Central memory CD4-positive, alpha-beta T cell (primary cell): ENCODE results near the gene LAIR2.
"Not testable (repeated sequence)": the region's sequence is repeated elsewhere in the genome, so short reads cannot be mapped to it uniquely, and the experiment has no call there.

ENCODE experiments used
- DNase-seq: peaks from one replicate; pipeline ENCODE4 v3.0.0; 2022

The LAIR2 gene

DNA sequence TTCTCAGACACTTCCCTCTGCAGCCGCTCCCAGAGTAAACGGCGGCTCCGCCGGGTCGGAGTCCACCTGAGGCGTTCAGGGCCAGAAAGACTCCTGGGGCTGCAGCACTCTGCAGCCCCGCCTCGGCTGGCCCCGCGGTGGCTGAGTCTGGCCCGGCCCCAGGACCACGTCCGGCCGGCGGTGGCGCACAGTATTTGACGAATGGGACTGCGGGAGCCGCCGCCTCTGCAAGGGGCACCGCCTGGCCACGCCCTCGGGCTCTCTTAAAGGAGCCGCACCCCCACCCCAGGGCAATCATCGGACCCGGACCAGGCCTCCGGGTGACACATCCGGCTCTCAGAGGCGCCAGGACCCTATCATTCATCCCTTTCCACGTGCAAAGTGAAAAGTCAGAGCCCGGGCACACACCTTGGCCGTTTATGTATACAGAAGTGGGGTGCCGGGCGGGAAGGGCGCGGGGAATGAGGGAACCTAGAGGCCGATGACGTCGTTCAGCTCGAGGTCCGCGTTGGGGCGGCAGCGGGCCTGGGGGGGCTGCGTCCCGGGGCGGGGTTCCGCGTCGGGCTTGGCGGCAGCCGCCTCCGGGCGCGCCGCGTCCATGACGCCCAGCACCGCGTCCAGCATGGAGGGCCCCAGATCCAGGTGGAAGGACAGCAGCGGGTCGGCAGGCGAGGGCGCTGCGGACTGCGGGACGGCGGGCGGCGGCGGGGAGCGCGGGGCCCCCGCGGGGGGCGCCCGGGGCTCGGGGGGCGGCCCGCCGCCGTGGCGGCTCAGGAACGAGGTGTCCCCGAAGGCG lies 37.8 kb upstream of the LAIR2 start:
- peak; percentile 52 for DNase-seq

GRCh38 chr19:54465426-54466109 lies 37.1 kb upstream of the LAIR2 start:
- no peak for DNase-seq

GRCh38 chr19:54466110-54466480 lies 36.5 kb upstream of the LAIR2 start:
- not testable (repeated sequence) for DNase-seq

- DNase-seq = no peak
Measured at GRCh38 chr19:54469496-54469934, 33.1 kb upstream of the LAIR2 start.

- DNase-seq = no peak
Measured at GRCh38 chr19:54470276-54470887, 32.2 kb upstream of the LAIR2 start.

GRCh38 chr19:54470991-54471782 lies 31.4 kb upstream of the LAIR2 start:
- no peak for DNase-seq

GRCh38 chr19:54473071-54473891 lies 29.4 kb upstream of the LAIR2 start, which contains the start of gene CDC42EP5:
TSS of gene CDC42EP5 (minus strand) at chr19:54473296. CDS start at chr19:54465547, 7,749 bp downstream.
- DNase-seq = no peak

DNA sequence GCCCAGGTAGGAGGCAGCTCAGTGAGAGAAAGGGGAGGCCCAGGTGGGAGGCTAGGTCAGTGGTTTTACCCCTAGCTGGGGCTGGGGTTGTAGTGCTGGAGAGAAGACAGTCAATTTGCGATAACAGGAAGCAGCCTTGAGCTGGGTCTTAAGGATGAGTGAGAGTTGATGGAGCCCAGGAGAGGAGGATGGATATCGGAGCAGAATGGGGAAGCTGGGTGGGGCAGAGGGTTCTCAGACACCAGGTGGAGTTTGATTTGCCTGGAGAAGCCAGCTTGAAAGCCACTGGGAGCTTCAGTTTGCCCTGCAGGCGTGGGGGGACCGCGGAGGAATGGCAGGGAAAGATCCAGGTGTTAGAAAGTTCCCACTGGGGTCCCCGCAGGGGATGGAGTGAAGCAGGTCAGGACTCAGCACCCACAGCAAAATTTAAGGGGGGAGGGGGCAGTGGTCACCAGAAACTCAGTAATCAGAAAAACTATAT lies 28.7 kb upstream of the LAIR2 start:
- DNase-seq = no peak

DNA sequence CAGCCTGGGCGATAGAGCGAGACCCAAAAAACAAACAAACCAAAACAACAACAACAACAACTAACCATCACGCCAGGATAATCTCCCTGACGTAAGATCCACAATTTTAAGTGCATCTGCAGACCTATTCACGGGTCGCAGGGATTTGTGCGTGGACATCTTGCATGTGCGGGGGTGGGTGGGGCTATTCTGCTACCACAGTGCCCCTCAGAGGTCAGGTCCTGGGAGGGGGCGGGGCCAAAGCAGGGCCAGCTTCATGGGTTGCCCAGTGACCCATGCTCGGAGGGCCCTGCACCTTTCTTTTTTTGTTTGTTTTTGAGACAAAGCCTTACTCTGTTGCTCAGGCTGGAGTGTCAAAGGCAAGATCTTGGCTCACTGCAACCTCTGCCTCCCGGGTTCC lies 26.9 kb upstream of the LAIR2 start:
- no peak for DNase-seq

- no peak for DNase-seq
Measured at GRCh38 chr19:54477650-54478049, 25.0 kb upstream of the LAIR2 start.

DNA sequence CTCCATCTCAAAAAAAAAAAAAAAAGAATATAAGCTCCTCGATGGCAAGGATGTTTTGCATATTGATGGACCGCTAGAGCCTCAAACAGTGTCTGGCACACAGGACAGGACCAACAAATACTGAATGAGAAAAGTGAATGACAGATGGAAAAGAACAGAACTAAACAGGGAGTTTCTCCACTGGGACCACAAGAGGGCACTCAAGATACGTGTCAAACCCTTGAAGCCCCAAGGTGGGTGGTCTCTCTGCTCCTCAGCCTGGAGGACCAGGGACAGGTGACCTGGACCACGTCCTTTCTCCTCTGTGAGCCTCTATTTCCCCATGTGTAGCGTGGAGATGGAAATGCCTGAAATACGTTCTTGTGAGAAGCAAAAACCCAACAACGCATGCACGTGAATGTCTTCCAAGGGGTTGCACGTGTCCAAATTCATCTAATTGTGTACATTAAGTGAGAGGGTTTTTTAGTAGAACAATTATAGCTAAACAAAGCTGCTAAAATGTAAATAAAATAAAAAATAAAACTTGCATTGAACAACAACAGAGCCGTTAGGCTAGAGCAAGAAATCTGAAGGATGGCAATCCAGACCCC lies 23.9 kb upstream of the LAIR2 start:
- no peak for DNase-seq

DNA sequence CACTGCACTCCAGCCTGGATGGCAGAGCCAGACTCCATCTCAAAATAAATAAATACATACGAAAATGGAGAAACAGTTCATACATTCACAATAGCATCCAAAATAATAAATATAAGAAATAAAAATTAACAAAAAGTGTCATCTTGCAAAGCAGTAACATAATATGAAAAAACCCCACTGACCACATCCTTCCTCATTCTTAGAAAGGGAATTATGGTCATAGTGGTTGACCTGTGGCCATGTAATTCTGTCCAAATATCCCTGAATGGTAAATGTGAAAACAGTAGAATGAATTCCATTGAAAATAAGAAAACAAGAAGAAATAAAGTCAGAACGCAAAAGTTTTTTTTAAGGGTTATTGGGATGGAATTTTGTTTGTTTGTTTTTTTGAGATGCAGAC lies 22.6 kb upstream of the LAIR2 start:
- DNase-seq = no peak

- DNase-seq = peak; percentile 30
Measured at GRCh38 chr19:54481326-54481930, 21.2 kb upstream of the LAIR2 start.

DNA sequence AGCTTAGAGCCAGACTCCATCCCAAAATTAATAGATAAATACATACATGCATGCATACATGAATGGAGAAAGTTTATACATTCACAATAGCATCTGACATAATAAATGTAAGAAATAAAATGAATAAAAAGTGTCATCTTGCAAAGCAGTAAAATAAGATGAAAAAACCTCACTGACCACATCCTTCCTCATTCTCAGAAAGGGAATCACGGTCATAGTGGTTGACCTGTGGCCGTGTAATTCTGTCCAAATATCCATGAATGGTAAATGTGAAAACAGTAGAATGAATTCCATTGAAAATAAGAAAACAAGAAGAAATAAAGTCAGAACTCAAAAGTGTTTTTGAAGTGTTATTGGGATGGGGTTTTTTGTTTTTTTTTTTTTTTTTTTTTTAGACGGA lies 19.7 kb upstream of the LAIR2 start:
- DNase-seq = no peak

DNA sequence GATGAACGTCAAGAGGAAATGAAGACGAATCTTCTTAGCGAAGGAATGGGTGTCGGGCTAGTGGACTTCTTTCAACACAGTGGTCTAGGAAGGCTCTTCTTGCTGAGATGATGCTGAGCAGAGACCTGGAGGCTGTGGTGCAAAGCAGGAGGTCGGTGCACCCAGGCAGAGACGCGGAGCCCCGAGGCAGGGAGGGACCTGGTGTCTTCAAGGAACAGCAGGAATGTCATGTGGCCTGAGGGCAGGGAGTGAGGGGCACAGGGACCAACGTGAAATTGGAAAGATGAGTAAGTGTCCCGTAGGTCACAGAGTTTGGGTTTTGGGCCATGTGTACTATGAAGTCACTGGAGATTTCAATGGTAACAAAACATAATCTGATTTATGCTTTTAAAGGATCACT lies 18.2 kb upstream of the LAIR2 start:
- DNase-seq = no peak

GRCh38 chr19:54485851-54486250 lies 16.8 kb upstream of the LAIR2 start:
- DNase-seq = no peak

DNA sequence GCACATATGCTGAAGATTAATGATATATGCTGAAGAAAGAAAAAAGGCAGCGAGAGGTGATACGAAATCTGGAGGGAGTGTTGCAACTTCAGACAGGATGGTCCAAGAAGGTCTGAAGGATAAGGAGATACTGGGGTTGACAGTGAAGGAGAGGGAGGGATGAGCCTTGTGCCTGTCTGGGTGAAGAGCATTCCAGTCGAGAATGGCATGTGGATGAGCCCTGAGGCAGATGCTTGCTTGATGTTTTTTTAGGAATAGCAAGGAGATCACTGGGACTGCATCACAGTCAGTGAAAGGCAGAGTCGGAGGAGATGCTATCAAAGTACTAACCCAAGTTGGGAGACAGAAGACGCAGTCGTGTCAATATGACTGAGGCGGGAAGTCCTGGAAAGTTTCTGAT lies 13.3 kb upstream of the LAIR2 start:
- DNase-seq = no peak

DNA sequence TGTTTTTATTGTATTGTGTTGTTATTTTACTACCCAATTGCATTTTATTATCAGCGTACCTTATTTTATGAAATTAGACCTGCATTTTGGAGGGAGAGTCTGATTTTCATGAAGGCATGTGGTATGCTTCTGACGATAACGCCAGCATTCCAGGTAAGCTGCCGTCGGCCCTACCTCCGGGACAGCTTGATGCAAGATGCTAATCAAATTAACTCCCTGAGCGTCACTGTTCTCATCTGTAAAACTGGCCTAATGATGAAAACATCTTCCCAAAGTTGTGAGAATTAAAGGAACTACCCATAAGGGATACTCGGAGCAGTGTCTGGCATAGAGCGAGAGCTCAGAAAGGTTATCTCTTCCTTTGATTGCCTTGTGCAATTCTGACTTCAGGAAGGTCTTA lies 12.9 kb upstream of the LAIR2 start:
- no peak for DNase-seq

DNA sequence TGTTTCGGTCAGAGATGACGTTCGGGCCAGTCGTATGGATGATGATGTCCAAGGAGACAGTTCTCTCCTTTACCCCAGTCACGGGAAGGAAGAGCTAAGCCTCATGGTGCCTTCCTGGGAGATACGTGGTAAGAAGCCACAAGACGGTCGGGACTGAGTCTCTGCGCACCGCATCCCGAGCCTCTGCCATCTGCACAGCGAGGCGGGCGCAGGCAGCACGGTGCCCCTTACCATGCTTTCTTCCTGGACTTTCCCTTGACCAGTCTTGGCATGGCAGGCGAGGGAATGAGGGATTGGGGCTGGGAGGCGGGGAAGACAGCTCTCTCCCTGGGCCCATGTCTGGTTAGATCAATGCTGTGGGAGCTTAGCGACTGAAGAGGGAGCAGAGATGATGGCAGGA lies 10.1 kb upstream of the LAIR2 start:
- DNase-seq = no peak

DNA sequence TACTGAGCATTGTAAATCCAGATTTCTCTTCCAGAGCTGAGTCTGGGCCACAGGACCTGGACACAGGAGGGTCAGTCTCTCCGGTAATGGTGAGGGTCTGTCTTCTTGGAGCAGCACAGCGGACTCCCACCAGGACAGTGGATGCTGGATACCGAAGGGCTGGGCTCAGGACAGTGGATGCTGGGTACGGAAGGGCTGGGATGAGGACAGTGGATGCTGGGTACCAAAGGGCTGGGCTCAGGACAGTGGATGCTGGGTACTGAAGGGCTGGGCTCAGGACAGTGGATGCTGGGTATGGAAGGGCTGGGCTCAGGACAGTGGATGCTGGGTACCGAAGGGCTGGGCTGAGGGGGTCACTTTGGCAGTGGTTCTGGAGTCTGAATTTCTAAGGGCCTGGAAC lies 9.6 kb upstream of the LAIR2 start:
- DNase-seq = not testable (repeated sequence)

- no peak for DNase-seq
Measured at GRCh38 chr19:54493967-54494585, 8.6 kb upstream of the LAIR2 start.
